Spleen (tissue), 11 donors: ENCODE results near the gene POU2AF1. TPM values are rescaled to one million over a fixed set of nuclear protein-coding genes. Genes with fewer than 3 reads are reported as not detected.
"Not testable (repeated sequence)": the region's sequence is repeated elsewhere in the genome, so short reads cannot be mapped to it uniquely, and the experiment has no call there.

Experiments used
- DNase-seq: peaks from one replicate; pipeline ENCODE4 v3.0.0-alpha.2; 2020
- H3K27ac ChIP-seq, 8 donors: fragments of 200-600 bp; sonication (generic) in 7 of 8; 1 replicate in 4 of 8; 2 replicates in 4 of 8; pipeline versions ENCODE4 v1.5.0 to v1.8.0; 2016 to 2021; ENCODE audit warnings: inconsistent platforms in 4 of 8, mild to moderate bottlenecking in 4 of 8, moderate library complexity in 1 of 8
- H3K27me3 ChIP-seq, 7 donors: fragments of 200-600 bp; sonication (generic) in 6 of 7; replicated peaks in 1 of 7; 1 replicate in 4 of 7; 2 replicates in 3 of 7; pipeline versions ENCODE4 v1.5.0 to v1.8.0; 2016 to 2021; ENCODE audit warnings: inconsistent platforms in 3 of 7, mild to moderate bottlenecking in 1 of 7
- H3K36me3 ChIP-seq, 6 donors: fragments of 200-600 bp; sonication (generic) in 5 of 6; 1 replicate in 4 of 6; 2 replicates in 2 of 6; pipeline versions ENCODE4 v1.5.0 to v1.8.0; 2016 to 2021; ENCODE audit warnings: inconsistent platforms in 2 of 6
- H3K4me1 ChIP-seq, 6 donors: fragments of 200-600 bp; sonication (generic) in 5 of 6; 1 replicate in 3 of 6; 2 replicates in 3 of 6; pipeline versions ENCODE4 v1.5.0 to v1.8.0; 2016 to 2021; ENCODE audit warnings: inconsistent platforms in 3 of 6
- H3K4me3 ChIP-seq, 8 donors: fragments of 200-600 bp; sonication (generic) in 7 of 8; 1 replicate in 4 of 8; 2 replicates in 4 of 8; pipeline versions ENCODE4 v1.5.0 to v1.8.0; 2016 to 2021; ENCODE audit warnings: inconsistent platforms in 4 of 8, mild to moderate bottlenecking in 4 of 8, moderate library complexity in 2 of 8
- H3K9me3 ChIP-seq, 8 donors: fragments of 200-600 bp; sonication (generic) in 7 of 8; 1 replicate in 4 of 8; 2 replicates in 4 of 8; pipeline versions ENCODE4 v1.5.0 to v1.8.0; 2016 to 2021; ENCODE audit warnings: inconsistent platforms in 4 of 8
- CTCF ChIP-seq, 11 experiments: fragments of 200-600 bp in 7 of 11; fragments of 450-650 bp in 4 of 11; sonication (generic) in 4 of 11; IDR thresholded peaks in 8 of 11; conservative IDR thresholded peaks in 3 of 11; 1 replicate in 7 of 11; 2 replicates in 4 of 11; pipeline versions ENCODE4 v1.4.0 to v1.8.0; 2016 to 2021; ENCODE audit warnings: antibody characterized with exemption in 11 of 11, inconsistent platforms in 4 of 11, mild to moderate bottlenecking in 1 of 11
- POLR2A ChIP-seq, 3 donors: fragments of 450-650 bp; IDR thresholded peaks; one replicate each; pipeline ENCODE4 v1.5.1; 2017; ENCODE audit warnings: antibody characterized with exemption in 3 of 3, mild to moderate bottlenecking in 1 of 3
- POLR2AphosphoS5 ChIP-seq, 3 donors: sonication (generic); formaldehyde crosslinking; IDR thresholded peaks; one replicate each; pipeline ENCODE4 v1.5.1; 2017; ENCODE audit warnings: antibody characterized with exemption in 3 of 3
- WGBS, 5 donors: extraction: QIAGEN DNeasy Blood & Tissue Kit in 3 of 5; methylation state at CpG; one replicate each; pipeline versions ENCODE4 v1.1.5 to v1.1.7; 2013 to 2018; 5-methylcytosine and 5-hydroxymethylcytosine counted together
- intact Hi-C: fragments of 100-400 bp; cut with DNase I; formaldehyde crosslinking; loops from one replicate; pipeline ENCODE4 v1.15.0; 2023; ENCODE audit warnings: low total_unique reads
- polyA plus RNA-seq, 3 donors: library from polyadenylated mRNA; stranded (reverse); fragments of 200-250 nt; gene quantifications; one replicate each; pipeline ENCODE4 v1.2.1, GENCODE V29; 2013
- total RNA-seq, 7 donors: library from RNA; depleted of rRNA in 3 of 7; stranded (reverse); fragments of >200 nt in 3 of 7; fragmentation: NEBNext Ultra II Directional in 4 of 7; extraction: Animal tissue kit (Norgen Biotek cat#: 25700) in 4 of 7; gene quantifications; one replicate each; pipeline versions ENCODE4 v1.1.0 to v1.2.1, GENCODE V29; 2016 to 2021
- donor health status: healthy with polysubstance abuse.
- donor health status: DM: no; HTN: no; CAD: no; lungs with moderate emphysema.
- donor health status: DM: no; HTN: no; CAD: no.
- donor health status: Bipolar disorder and iron deficiency.
- donor health status: healthy.
- donor health status: DM: no; HTN: no; CAD: no.
- donor health status: DM: yes; HTN: yes; CAD: no.

Gene POU2AF1
- total and polyA plus RNA-seq, 10 donors: 60.1 to 280 (median 104) TPM

- Histone ChIP-seq H3K36me3 (no peaks in the 10 kb centered on the region), H3K9me3 (no peaks in the 10 kb centered on the region), H3K4me3 (no peak overlapping the region), H3K27ac (no peak overlapping the region), H3K4me1 (no peaks in the 10 kb centered on the region), H3K27me3 (no peaks in the 10 kb centered on the region)
- intact Hi-C loops: no loop called here
- TF ChIP-seq POLR2AphosphoS5 (IDR thresholded peaks at IDR 0.05): no peak
- no peak for TF ChIP-seq CTCF (IDR thresholded peaks at IDR 0.05 in 8 of 11, conservative IDR thresholded peaks at IDR 0.05 in 3 of 11)
- no peak for TF ChIP-seq POLR2A (IDR thresholded peaks at IDR 0.05)
- DNase-seq: no peak
- WGBS, 5 donors: 68 to 82% (median 80%) methylated on average over 5 of the region's 5 CpGs
Measured at GRCh38 chr11:111324277-111324720, 54.8 kb downstream of the POU2AF1 start.

DNA sequence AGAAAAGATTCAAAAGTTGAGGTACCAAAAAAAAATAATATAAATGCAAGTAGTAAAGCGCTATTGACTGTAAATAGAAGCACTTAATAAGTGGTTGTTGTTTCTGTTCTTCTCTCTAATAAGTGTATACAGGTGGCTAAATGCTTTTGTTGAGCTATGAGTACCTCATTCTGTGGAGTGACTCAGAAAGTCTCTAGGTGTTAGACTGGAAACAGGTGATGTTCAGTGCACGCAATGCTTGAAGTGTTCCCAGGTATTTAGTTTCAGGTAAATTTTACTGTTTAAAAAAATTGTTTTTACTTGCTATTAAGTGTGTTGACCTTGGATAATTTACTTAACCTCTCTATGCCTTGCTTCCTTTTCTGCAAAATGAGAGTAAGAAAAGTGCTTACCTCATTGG is 56.5 kb downstream of the POU2AF1 start:
- no peaks in the 10 kb centered on the region for H3K4me1 ChIP-seq
- intact Hi-C loops: no loop called here
- WGBS, 5 donors: 83 to 96% (median 93%) methylated on average over 2 of the region's 2 CpGs

DNA sequence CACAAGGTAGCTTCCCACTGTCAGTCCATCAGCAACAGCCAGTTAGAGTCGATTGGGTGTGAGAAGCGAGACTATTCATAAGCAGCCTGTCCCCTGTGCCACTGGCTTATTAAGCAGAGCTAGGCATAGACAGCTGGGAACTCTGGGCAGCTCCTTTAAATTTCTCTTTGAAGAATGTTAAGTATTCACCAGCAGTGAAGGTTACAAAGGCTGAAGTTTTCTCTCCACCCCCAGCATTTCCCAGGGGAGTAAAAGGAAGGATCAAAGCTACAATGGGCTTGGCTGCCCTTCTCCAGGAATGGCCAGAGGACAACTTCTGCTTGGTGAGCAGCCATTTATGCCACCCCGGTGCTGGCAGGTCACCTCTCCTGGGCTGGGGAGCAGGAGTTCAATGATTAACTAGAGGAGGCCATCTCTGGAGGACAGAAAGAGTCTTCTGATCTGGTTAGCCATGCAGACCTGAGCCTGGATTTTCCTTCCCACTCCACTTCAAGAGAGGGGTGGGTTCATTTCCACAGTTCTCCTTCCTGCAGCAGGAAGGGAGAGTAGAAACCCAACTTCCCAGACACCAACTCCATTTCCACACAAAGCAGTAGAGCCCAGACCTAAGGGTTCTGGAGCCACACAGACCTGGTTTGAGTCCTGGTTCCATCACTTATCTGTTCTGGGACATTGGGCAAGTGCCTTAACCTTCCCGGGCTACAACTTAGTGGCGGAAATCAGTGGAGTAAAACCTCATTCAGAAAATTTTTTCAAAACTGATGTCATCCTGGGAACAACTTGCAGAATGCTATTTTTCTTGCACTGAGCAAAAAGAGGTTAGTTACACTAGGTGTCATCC is 58.1 kb downstream of the POU2AF1 start:
- Histone ChIP-seq H3K4me3 (no peak overlapping the region), H3K4me1 (no peaks in the 10 kb centered on the region), H3K36me3 (no peaks in the 10 kb centered on the region), H3K9me3 (no peaks in the 10 kb centered on the region), H3K27ac (no peak overlapping the region), H3K27me3 (no peaks in the 10 kb centered on the region)
- intact Hi-C loops: no loop called here
- TF ChIP-seq CTCF (IDR thresholded peaks at IDR 0.05 in 8 of 11, conservative IDR thresholded peaks at IDR 0.05 in 3 of 11) (no peak), POLR2A (IDR thresholded peaks at IDR 0.05) (no peak), POLR2AphosphoS5 (IDR thresholded peaks at IDR 0.05) (no peak)
- WGBS, 5 donors: 85 to 93% (median 89%) methylated on average over 5 of the region's 5 CpGs
- DNase-seq: no peak

More for the DNA sequence above, 56.5 kb downstream of the POU2AF1 start:
- Histone ChIP-seq H3K27me3 (no peaks in the 10 kb centered on the region), H3K27ac (no peak overlapping the region), H3K9me3 (no peaks in the 10 kb centered on the region), H3K4me3 (no peak overlapping the region), H3K36me3 (no peaks in the 10 kb centered on the region)
- TF ChIP-seq CTCF (IDR thresholded peaks at IDR 0.05 in 8 of 11, conservative IDR thresholded peaks at IDR 0.05 in 3 of 11) (no peak), POLR2A (IDR thresholded peaks at IDR 0.05) (no peak), POLR2AphosphoS5 (IDR thresholded peaks at IDR 0.05) (no peak)
- no peak for DNase-seq

DNA sequence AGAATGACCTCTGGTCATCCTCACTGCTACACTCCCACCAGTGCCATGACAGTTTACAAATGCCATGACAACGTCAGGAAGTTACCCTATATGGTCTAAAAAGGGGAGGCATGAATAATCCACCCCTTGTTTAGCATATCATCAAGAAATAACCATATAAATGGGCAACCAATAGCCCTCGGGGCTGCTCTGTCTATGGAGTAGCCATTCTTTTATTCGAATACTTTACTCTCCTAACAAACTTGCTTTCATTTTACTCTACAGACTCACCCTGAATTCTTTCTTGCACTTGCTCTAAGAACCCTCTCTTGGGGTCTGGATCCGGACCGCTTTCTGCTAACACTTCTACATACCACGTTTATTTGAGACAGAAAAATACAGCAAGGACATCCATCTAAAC is 58.9 kb downstream of the POU2AF1 start:
- DNase-seq, H3K4me1 ChIP-seq, H3K27ac ChIP-seq, intact Hi-C loops, H3K36me3 ChIP-seq, H3K27me3 ChIP-seq, H3K9me3 ChIP-seq, H3K4me3 ChIP-seq: not testable (repeated sequence)
- 79 to 85% (median 83%) methylated on average over 6 of the region's 6 CpGs for WGBS, 5 donors
